Hepatocyte (in vitro differentiated cells): ENCODE measurements around the gene NAA20.

Source experiments
- EZH2 ChIP-seq: fragments of 200-600 bp; sonication (generic); IDR thresholded peaks from 2 replicates; pipeline ENCODE4 v1.6.1; 2016; ENCODE audit warnings: antibody characterized with exemption, mild to moderate bottlenecking, borderline replicate concordance
- EZH2phosphoT487 ChIP-seq: fragments of 200-600 bp; sonication (generic); IDR thresholded peaks from one replicate; pipeline ENCODE4 v1.6.1; 2018; ENCODE audit warnings: antibody characterized with exemption, mild to moderate bottlenecking, low read depth, moderate library complexity; ENCODE audit not compliant: unreplicated experiment, severe bottlenecking
- TF ChIP-seq, protein P1 (sequence below): fragments of 200-600 bp; sonication (generic); IDR thresholded peaks from 2 replicates; pipeline ENCODE4 v1.5.1; 2016; ENCODE audit warnings: antibody characterized with exemption, mild to moderate bottlenecking; ENCODE audit not compliant: poor library complexity

DNA sequence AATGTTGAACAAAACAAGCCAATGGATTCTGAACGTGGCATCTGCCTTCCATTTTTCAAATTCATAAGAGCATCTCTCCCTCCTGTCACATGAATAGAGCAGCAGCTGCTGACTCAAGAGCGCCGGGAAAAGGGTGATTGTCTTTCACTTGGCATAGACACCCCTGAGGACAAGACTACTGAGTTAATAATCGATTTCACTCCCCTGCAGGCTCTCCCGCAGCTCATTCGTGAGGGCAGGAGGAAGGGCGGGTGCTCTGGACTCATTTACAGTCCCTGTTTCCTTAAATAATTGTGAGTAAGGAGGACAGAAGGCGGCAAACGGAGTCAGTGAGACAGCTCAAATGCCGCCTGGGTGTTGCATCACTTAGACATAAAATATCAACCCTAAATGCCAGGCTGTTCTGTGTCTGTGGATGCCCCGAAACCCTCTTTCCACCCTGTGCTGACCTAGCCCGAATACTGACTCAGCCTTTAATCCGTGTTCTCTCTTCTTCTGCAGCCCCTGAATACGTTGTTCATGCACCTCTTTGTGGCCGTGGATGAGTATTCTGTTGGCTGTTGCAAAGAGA lies 56.7 kb downstream of the NAA20 start:
- TF ChIP-seq, protein P1, sequence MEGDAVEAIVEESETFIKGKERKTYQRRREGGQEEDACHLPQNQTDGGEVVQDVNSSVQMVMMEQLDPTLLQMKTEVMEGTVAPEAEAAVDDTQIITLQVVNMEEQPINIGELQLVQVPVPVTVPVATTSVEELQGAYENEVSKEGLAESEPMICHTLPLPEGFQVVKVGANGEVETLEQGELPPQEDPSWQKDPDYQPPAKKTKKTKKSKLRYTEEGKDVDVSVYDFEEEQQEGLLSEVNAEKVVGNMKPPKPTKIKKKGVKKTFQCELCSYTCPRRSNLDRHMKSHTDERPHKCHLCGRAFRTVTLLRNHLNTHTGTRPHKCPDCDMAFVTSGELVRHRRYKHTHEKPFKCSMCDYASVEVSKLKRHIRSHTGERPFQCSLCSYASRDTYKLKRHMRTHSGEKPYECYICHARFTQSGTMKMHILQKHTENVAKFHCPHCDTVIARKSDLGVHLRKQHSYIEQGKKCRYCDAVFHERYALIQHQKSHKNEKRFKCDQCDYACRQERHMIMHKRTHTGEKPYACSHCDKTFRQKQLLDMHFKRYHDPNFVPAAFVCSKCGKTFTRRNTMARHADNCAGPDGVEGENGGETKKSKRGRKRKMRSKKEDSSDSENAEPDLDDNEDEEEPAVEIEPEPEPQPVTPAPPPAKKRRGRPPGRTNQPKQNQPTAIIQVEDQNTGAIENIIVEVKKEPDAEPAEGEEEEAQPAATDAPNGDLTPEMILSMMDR = no peak
- TF ChIP-seq EZH2 (no peak), EZH2phosphoT487 (no peak)
